HepG2 (cell line): ENCODE results near the gene GSC. TPM values are rescaled to one million over a fixed set of nuclear protein-coding genes. Genes with fewer than 3 reads are reported as not detected.

Experiments
- ATAC-seq: fragments of 200-7000 bp; cut with Tn5 transposase; 3 replicates; pipeline ENCODE4 v1.9.1; 2020; ENCODE audit warnings: mild to moderate bottlenecking, moderate library complexity
- BruUV-seq: library from RNA; stranded (reverse); fragments of 400-500 nt; replicated peaks from 2 replicates; lab custom pipeline; 2021; lab: Mats Ljungman, UMichigan
- CTCF ChIA-PET: fragments of 300-600 bp; formaldehyde crosslinking; extraction: SDS; loops from one replicate; lab custom pipeline; 2021; ENCODE audit warnings: low total read pairs, inconsistent platforms, low intra/inter-chr PET ratio; lab: Yijun Ruan, JAX
- POLR2A ChIA-PET: fragments of 350-600 bp; sonication (Branson Sonifier 250); formaldehyde crosslinking; loops from one replicate; lab custom pipeline; 2020; ENCODE audit warnings: antibody characterized with exemption, inconsistent platforms; lab: Yijun Ruan, JAX
- DNase-seq: peaks from one replicate; pipeline ENCODE4 v3.0.0-alpha.2; 2015; ENCODE audit warnings: low spot score
- FAIRE-seq: peaks from 3 replicates; lab custom pipeline; 2011; peaks lifted over from hg19 to GRCh38; lab: Jason Lieb, UNC
- H2AFZ ChIP-seq: one replicate; pipeline ENCODE4 v1.6.1; 2011; ENCODE audit warnings: low read length, inconsistent platforms
- H3K27ac ChIP-seq: fragments of 300-600 bp; 3 replicates; pipeline ENCODE4 v1.8.0; 2011; ENCODE audit warnings: mixed run types, mild to moderate bottlenecking, mixed read lengths, low read length, inconsistent platforms; ENCODE audit not compliant: insufficient read depth; ENCODE audit errors: extremely low read length
- H3K27me3 ChIP-seq, 2 experiments: fragments of 200-600 bp in 1 of 2; 2 replicates in 1 of 2; 3 replicates in 1 of 2; pipeline versions ENCODE4 v1.6.0 to v1.8.0; 2011; ENCODE audit warnings: low read length in 2 of 2, mild to moderate bottlenecking in 2 of 2, moderate library complexity in 2 of 2, inconsistent platforms in 1 of 2; ENCODE audit not compliant: insufficient read depth in 2 of 2, control insufficient read depth in 1 of 2
- H3K36me3 ChIP-seq, 2 experiments: fragments of 200-600 bp in 1 of 2; replicated peaks in 1 of 2; 2 replicates in 1 of 2; 3 replicates in 1 of 2; pipeline versions ENCODE4 v1.5.1 to v1.8.0; 2011; ENCODE audit warnings: low read length in 2 of 2, inconsistent platforms in 1 of 2; ENCODE audit not compliant: insufficient read depth in 2 of 2, control insufficient read depth in 1 of 2
- H3K4me1 ChIP-seq: 2 replicates; pipeline ENCODE4 v1.5.1; 2012; ENCODE audit warnings: low read length, inconsistent platforms; ENCODE audit not compliant: insufficient read depth
- H3K4me2 ChIP-seq: 2 replicates; pipeline ENCODE4 v1.6.0; 2011; ENCODE audit warnings: low read depth, low read length, inconsistent platforms
- H3K4me3 ChIP-seq, 3 experiments: fragments of 200-600 bp in 1 of 3; sonication (generic), shearing (Covaris generic) in 1 of 3; replicated peaks in 1 of 3; 2 replicates each; pipeline ENCODE4 v1.5.1; 2011 to 2016; ENCODE audit warnings: low read length in 3 of 3, inconsistent platforms in 2 of 3, low read depth in 2 of 3, mild to moderate bottlenecking in 2 of 3, control low read depth in 1 of 3, mixed read lengths in 1 of 3; ENCODE audit not compliant: insufficient read depth in 1 of 3
- H3K79me2 ChIP-seq: one replicate; pipeline ENCODE4 v1.6.1; 2011; ENCODE audit warnings: low read length, inconsistent platforms; ENCODE audit not compliant: insufficient read depth
- H3K9ac ChIP-seq: 2 replicates; pipeline ENCODE4 v1.6.0; 2011; ENCODE audit warnings: mild to moderate bottlenecking, low read depth, low read length, inconsistent platforms; ENCODE audit not compliant: insufficient read depth
- H3K9me3 ChIP-seq: 2 replicates; pipeline ENCODE4 v1.5.1; 2012; ENCODE audit warnings: mild to moderate bottlenecking, low read length
- H4K20me1 ChIP-seq: 2 replicates; pipeline ENCODE4 v1.6.0; 2011; ENCODE audit warnings: inconsistent platforms, mild to moderate bottlenecking, low read length, moderate library complexity; ENCODE audit not compliant: insufficient read depth
- ARNT ChIP-seq: fragments of 450-650 bp; IDR thresholded peaks from 2 replicates; pipeline ENCODE4 v1.6.1; 2017
- BORCS8-MEF2B ChIP-seq: sonication (generic); formaldehyde crosslinking; IDR thresholded peaks from 2 replicates; pipeline ENCODE4 v1.8.0; 2022; ENCODE audit warnings: mild to moderate bottlenecking, missing genetic modification reagents
- CEBPG ChIP-seq: IDR thresholded peaks from 2 replicates; pipeline ENCODE4 v1.6.1; 2016
- DNMT3B ChIP-seq: conservative IDR thresholded peaks from 2 replicates; pipeline ENCODE4 v1.6.1; 2016; ENCODE audit warnings: missing biosample characterization, control low read depth
- HMG20B ChIP-seq: conservative IDR thresholded peaks from 2 replicates; pipeline ENCODE4 v1.6.1; 2016; ENCODE audit warnings: missing genetic modification reagents, missing compliant biosample characterization
- NFE2L1 ChIP-seq: sonication (generic); formaldehyde crosslinking; IDR thresholded peaks from 2 replicates; pipeline ENCODE4 v1.4.0; 2020; ENCODE audit warnings: missing genetic modification reagents, mild to moderate bottlenecking, borderline replicate concordance
- PREB ChIP-seq: sonication (generic); formaldehyde crosslinking; IDR thresholded peaks from 2 replicates; pipeline ENCODE4 v1.4.0; 2020; ENCODE audit warnings: missing genetic modification reagents
- SAP130 ChIP-seq: IDR thresholded peaks from 2 replicates; pipeline ENCODE4 v1.6.1; 2016; ENCODE audit warnings: low read depth
- SIX1 ChIP-seq: sonication (generic); formaldehyde crosslinking; IDR thresholded peaks from 2 replicates; pipeline ENCODE4 v1.4.0; 2020; ENCODE audit warnings: missing genetic modification reagents, borderline replicate concordance
- TIGD3 ChIP-seq: sonication (generic); formaldehyde crosslinking; IDR thresholded peaks from 2 replicates; pipeline ENCODE4 v1.5.1; 2020; ENCODE audit warnings: mild to moderate bottlenecking, missing genetic modification reagents, borderline replicate concordance
- ZBTB26 ChIP-seq: IDR thresholded peaks from 2 replicates; pipeline ENCODE4 v1.6.1; 2016; ENCODE audit warnings: missing compliant biosample characterization, missing genetic modification reagents, borderline replicate concordance
- ZFP41 ChIP-seq: sonication (generic); formaldehyde crosslinking; IDR thresholded peaks from 2 replicates; pipeline ENCODE4 v1.4.0; 2020; ENCODE audit warnings: mild to moderate bottlenecking, missing genetic modification reagents, borderline replicate concordance
- ZNF180 ChIP-seq: sonication (generic); formaldehyde crosslinking; IDR thresholded peaks from 2 replicates; pipeline ENCODE4 v1.4.0; 2020; ENCODE audit warnings: low read depth, missing genetic modification reagents, borderline replicate concordance
- ZNF468 ChIP-seq: sonication (generic); formaldehyde crosslinking; IDR thresholded peaks from 2 replicates; pipeline ENCODE4 v1.8.0; 2022; ENCODE audit warnings: mild to moderate bottlenecking, moderate library complexity, missing genetic modification reagents
- ZNF615 ChIP-seq: sonication (generic); formaldehyde crosslinking; IDR thresholded peaks from 2 replicates; pipeline ENCODE4 v1.5.0; 2020; ENCODE audit warnings: mild to moderate bottlenecking, missing genetic modification reagents, borderline replicate concordance
- ZNF629 ChIP-seq: sonication (generic); formaldehyde crosslinking; conservative IDR thresholded peaks from 2 replicates; pipeline ENCODE4 v1.5.0; 2020; ENCODE audit warnings: missing genetic modification reagents
- ZNF749 ChIP-seq: sonication (generic); formaldehyde crosslinking; IDR thresholded peaks from 2 replicates; pipeline ENCODE4 v1.8.0; 2022; ENCODE audit warnings: mild to moderate bottlenecking, missing genetic modification reagents, moderate library complexity, borderline replicate concordance
- ZNF883 ChIP-seq: sonication (generic); formaldehyde crosslinking; IDR thresholded peaks from 2 replicates; pipeline ENCODE4 v1.5.1; 2020; ENCODE audit warnings: mild to moderate bottlenecking, missing genetic modification reagents; ENCODE audit errors: not compliant biosample characterization
- WGBS: methylation state at CpG from one replicate; pipeline ENCODE4 v1.1.6; 2017; ENCODE audit warnings: low lambda C conversion rate; 5-methylcytosine and 5-hydroxymethylcytosine counted together
- in situ Hi-C: cut with HindIII; loops from 2 replicates; pipeline ENCODE4 v1.10.0; 2017; ENCODE audit warnings: low pct_unique_long_range_greater_than_20kb; ENCODE audit not compliant: extremely low pct_ligation_motif_present
- intact Hi-C: fragments of 100-400 bp; cut with micrococcal nuclease; formaldehyde crosslinking; loops from one replicate; pipeline ENCODE4 v1.10.0; 2022; ENCODE audit not compliant: unreplicated experiment
- polyA plus RNA-seq, 8 experiments: library from polyadenylated mRNA; depleted of rRNA in 3 of 8; stranded (reverse) in 7 of 8; unstranded in 1 of 8; fragments of >200 nt; fragmentation: Illumina TruSeq in 4 of 8; extraction: Trizol in 4 of 8; gene quantifications; 2 replicates each; pipeline versions ENCODE4 v1.2.1 to v1.2.3, GENCODE V29; 2011 to 2016; ENCODE audit warnings: low read depth in 4 of 8, missing spikeins in 1 of 8, mixed read lengths in 1 of 8; ENCODE audit not compliant: insufficient read depth in 1 of 8
- total RNA-seq, 5 experiments: library from RNA; depleted of rRNA; stranded (reverse); fragments of >200 nt; fragmentation: Illumina TruSeq; extraction: Trizol; gene quantifications; 2 replicates each; pipeline ENCODE4 v1.2.3, GENCODE V29; 2016; ENCODE audit warnings: low read depth in 1 of 5

Gene GSC
- total and polyA plus RNA-seq, 2 of the 13 experiments (the other 11 are each of a cell fraction or from before 2014, with no cell fraction given), result not detected

- H3K27me3 ChIP-seq, result peaks cover 3 to 34% of the 10 kb centered on the region in 2 experiments; a peak in 4 of 5 replicates
- 20% methylated on average over 5 of the region's 5 CpGs for WGBS
- no peak overlapping the region for H3K27ac ChIP-seq
- ChIA-PET CTCF (no interaction called here), POLR2A (no interaction called here)
- no peak overlapping the region for H3K9ac ChIP-seq
- ATAC-seq (no peak), FAIRE-seq (no peak), DNase-seq (no peak)
- H3K36me3 ChIP-seq, result no peaks in the 10 kb centered on the region
- no peak overlapping the region for H3K4me3 ChIP-seq
- no peak overlapping the region for H2AFZ ChIP-seq
- H3K9me3 ChIP-seq, result no peaks in the 10 kb centered on the region
- intact Hi-C loops (no loop called here), in situ Hi-C loops (no loop called here)
- TF ChIP-seq DNMT3B (no peak), ZNF629 (CRISPR knock-in tag) (0 out of 2 replicates have a peak, but pooled peaks have one; percentile 17)
- BruUV-seq, result no TSS peak
- H4K20me1 ChIP-seq, result no peaks in the 10 kb centered on the region
- no peaks in the 10 kb centered on the region for H3K79me2 ChIP-seq
- no peaks in the 10 kb centered on the region for H3K4me1 ChIP-seq
- no peak overlapping the region for H3K4me2 ChIP-seq
Observed at GRCh38 chr14:94779713-94780112, 9.8 kb upstream of the GSC start.

- H3K27ac ChIP-seq, result no peak overlapping the region
- H3K9me3 ChIP-seq, result no peaks in the 10 kb centered on the region
- H3K9ac ChIP-seq, result no peak overlapping the region
- CTCF ChIA-PET, result no interaction called here
- DNase-seq (no peak), ATAC-seq (no peak), FAIRE-seq (no peak)
- H3K4me2 ChIP-seq, result no peak overlapping the region
- no peak overlapping the region for H3K4me3 ChIP-seq
- H3K79me2 ChIP-seq, result no peaks in the 10 kb centered on the region
- in situ Hi-C loops, result no loop called here
- H3K4me1 ChIP-seq, result no peaks in the 10 kb centered on the region
- H3K36me3 ChIP-seq, result no peaks in the 10 kb centered on the region
- no peaks in the 10 kb centered on the region for H4K20me1 ChIP-seq
- TF ChIP-seq TIGD3 (CRISPR knock-in tag) (no peak), HMG20B (no peak), ZNF749 (no peak), ZFP41 (CRISPR knock-in tag) (no peak), CEBPG (no peak), SIX1 (CRISPR knock-in tag) (no peak), NFE2L1 (no peak), SAP130 (CRISPR knock-in tag) (no peak), ZNF615 (no peak), ZBTB26 (no peak), ARNT (no peak), ZNF883 (CRISPR knock-in tag) (no peak), PREB (CRISPR knock-in tag) (no peak), ZNF180 (CRISPR knock-in tag) (no peak), BORCS8-MEF2B (CRISPR knock-in tag) (no peak), ZNF468 (CRISPR knock-in tag) (no peak)
- TF ChIP-seq, all 625 proteins: peak for 0
- POLR2A ChIA-PET, result no interaction called here
- Histone ChIP-seq H2AFZ (no peak overlapping the region), H3K27me3 (peaks cover 6 to 70% of the 10 kb centered on the region in 2 experiments)
- BruUV-seq, result no TSS peak
- 2% methylated on average over 2 of the region's 2 CpGs for WGBS
- intact Hi-C loops, result no loop called here
Observed at GRCh38 chr14:94775871-94776210, 5.9 kb upstream of the GSC start.
